SU-DHL-6 (cell line): ENCODE results near the gene WDR86.

Experiments used
- H2AFZ ChIP-seq: fragments of 200-600 bp; sonication (generic); 2 replicates; pipeline ENCODE4 v1.6.1; 2014; ENCODE audit warnings: low read depth, mild to moderate bottlenecking, moderate library complexity, mixed read lengths, antibody characterized with exemption, low read length; ENCODE audit not compliant: severe bottlenecking
- H3F3A ChIP-seq: fragments of 200-600 bp; shearing (Covaris generic); 2 replicates; pipeline ENCODE4 v1.6.0; 2016; ENCODE audit warnings: antibody characterized with exemption, mild to moderate bottlenecking; ENCODE audit not compliant: insufficient read depth
- H3K27ac ChIP-seq: fragments of 200-600 bp; sonication (generic); 2 replicates; pipeline ENCODE4 v1.5.1; 2016; ENCODE audit warnings: low read depth, mild to moderate bottlenecking, low read length, moderate library complexity, mixed read lengths
- H3K27me3 ChIP-seq: fragments of 200-600 bp; sonication (generic), shearing (Covaris generic); 2 replicates; pipeline ENCODE4 v1.6.0; 2014; ENCODE audit warnings: mild to moderate bottlenecking, low read length
- H3K36me3 ChIP-seq: fragments of 200-600 bp; sonication (generic); 2 replicates; pipeline ENCODE4 v1.6.1; 2014; ENCODE audit warnings: mild to moderate bottlenecking, low read length, mixed read lengths
- H3K4me2 ChIP-seq: fragments of 300-600, 200-600 bp; shearing (Covaris generic), sonication (generic); 2 replicates; pipeline ENCODE4 v1.6.0; 2014; ENCODE audit warnings: low read length, low read depth, mild to moderate bottlenecking; ENCODE audit not compliant: poor library complexity, severe bottlenecking
- H3K4me3 ChIP-seq: fragments of 200-600 bp; sonication (generic); 2 replicates; pipeline ENCODE4 v1.5.1; 2014; ENCODE audit warnings: antibody characterized with exemption, low read length, mild to moderate bottlenecking, mixed read lengths; ENCODE audit not compliant: insufficient read depth, poor library complexity, severe bottlenecking
- H3K79me2 ChIP-seq: fragments of 200-600 bp; sonication (generic); 2 replicates; pipeline ENCODE4 v1.6.1; 2014; ENCODE audit warnings: mild to moderate bottlenecking, low read length, moderate library complexity; ENCODE audit not compliant: insufficient read depth
- H3K9ac ChIP-seq: fragments of 200-600 bp; sonication (generic); 2 replicates; pipeline ENCODE4 v1.7.0; 2014; ENCODE audit warnings: mild to moderate bottlenecking, low read length
- H3K9me2 ChIP-seq: fragments of 200-600 bp; sonication (generic); replicated peaks from 2 replicates; pipeline ENCODE4 v1.6.1; 2014; ENCODE audit warnings: low read length; ENCODE audit not compliant: insufficient read depth
- H3K9me3 ChIP-seq: fragments of 200-600 bp; sonication (generic); 2 replicates; pipeline ENCODE4 v1.6.1; 2014; ENCODE audit warnings: low read length, mixed read lengths; ENCODE audit not compliant: insufficient read depth
- H4K20me1 ChIP-seq: fragments of 200-600 bp; sonication (generic); 2 replicates; pipeline ENCODE4 v1.6.1; 2014; ENCODE audit warnings: low read depth, mild to moderate bottlenecking, antibody characterized with exemption, low read length, moderate library complexity, mixed read lengths
- EZH2phosphoT487 ChIP-seq: fragments of 200-600 bp; sonication (generic), shearing (Covaris generic); conservative IDR thresholded peaks from 2 replicates; pipeline ENCODE4 v1.6.1; 2018; ENCODE audit warnings: mild to moderate bottlenecking, antibody characterized with exemption, low read length, moderate library complexity, mixed read lengths
- TF ChIP-seq, protein P1 (sequence below): fragments of 200-600 bp; sonication (generic); IDR thresholded peaks from one replicate; pipeline ENCODE4 v1.5.1; 2017; ENCODE audit warnings: antibody characterized with exemption, mild to moderate bottlenecking, low read length, moderate library complexity; ENCODE audit not compliant: insufficient read depth, poor library complexity, severe bottlenecking

Gene WDR86

DNA sequence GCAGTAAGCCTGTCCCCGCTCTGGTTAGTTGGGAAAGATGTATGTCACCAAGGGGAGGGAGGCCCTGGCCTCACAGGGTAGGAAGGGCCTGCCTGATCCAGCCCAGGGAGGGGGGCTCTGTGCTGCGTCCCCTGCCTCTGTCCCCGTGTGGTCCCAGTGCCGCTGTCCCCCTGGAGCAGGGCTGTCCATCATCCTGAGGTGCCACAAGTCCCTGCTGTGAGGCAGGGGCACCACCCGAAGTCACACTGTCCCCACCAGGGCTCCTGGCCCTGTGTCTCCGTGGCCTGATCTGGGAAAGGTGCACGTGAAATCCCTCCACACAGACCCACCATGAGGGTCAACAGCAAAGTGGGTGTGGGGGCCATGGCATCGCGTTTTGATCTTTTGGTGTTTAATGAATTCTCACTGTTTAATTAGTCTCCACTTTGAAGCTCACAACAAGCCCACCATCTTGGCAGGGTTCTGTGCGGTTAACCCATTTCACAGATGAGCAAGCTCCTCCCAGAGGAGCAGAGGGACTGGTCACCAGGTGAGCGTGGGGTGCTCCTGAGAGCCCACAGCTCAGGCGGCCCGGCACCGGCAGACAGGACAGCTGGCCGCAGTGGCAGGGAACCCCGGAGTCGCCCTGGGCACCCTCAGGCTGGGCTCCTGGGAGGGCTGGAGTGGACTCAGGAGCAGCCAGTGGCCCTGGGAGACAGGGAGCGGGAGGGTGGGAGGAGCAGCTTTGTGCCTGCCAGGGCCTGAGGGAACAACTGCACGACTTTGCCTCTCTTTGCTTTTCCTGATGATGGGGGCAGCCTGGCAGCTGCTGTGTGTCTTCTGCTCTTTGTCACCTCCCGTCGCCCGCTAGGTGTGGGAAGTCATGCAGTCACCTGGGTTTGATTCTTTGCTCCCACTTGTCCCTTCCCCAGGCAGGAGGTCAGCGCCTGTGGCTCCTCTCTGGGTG lies 42.1 kb upstream of the WDR86 start:
- H3K4me3 ChIP-seq = no peak overlapping the region
- no peaks in the 10 kb centered on the region for H3K79me2 ChIP-seq
- H3K27me3 ChIP-seq = no peaks in the 10 kb centered on the region
- no peak overlapping the region for H3K4me2 ChIP-seq
- no peak for TF ChIP-seq EZH2phosphoT487
- TF ChIP-seq, protein P1, sequence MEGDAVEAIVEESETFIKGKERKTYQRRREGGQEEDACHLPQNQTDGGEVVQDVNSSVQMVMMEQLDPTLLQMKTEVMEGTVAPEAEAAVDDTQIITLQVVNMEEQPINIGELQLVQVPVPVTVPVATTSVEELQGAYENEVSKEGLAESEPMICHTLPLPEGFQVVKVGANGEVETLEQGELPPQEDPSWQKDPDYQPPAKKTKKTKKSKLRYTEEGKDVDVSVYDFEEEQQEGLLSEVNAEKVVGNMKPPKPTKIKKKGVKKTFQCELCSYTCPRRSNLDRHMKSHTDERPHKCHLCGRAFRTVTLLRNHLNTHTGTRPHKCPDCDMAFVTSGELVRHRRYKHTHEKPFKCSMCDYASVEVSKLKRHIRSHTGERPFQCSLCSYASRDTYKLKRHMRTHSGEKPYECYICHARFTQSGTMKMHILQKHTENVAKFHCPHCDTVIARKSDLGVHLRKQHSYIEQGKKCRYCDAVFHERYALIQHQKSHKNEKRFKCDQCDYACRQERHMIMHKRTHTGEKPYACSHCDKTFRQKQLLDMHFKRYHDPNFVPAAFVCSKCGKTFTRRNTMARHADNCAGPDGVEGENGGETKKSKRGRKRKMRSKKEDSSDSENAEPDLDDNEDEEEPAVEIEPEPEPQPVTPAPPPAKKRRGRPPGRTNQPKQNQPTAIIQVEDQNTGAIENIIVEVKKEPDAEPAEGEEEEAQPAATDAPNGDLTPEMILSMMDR = no peak
- H3F3A ChIP-seq = no peaks in the 10 kb centered on the region
- H3K27ac ChIP-seq = no peak overlapping the region
- no peak overlapping the region for H3K9ac ChIP-seq
- H4K20me1 ChIP-seq = no peaks in the 10 kb centered on the region
- no peaks in the 10 kb centered on the region for H3K9me2 ChIP-seq
- no peaks in the 10 kb centered on the region for H3K36me3 ChIP-seq
- no peaks in the 10 kb centered on the region for H3K9me3 ChIP-seq
- no peak overlapping the region for H2AFZ ChIP-seq

DNA sequence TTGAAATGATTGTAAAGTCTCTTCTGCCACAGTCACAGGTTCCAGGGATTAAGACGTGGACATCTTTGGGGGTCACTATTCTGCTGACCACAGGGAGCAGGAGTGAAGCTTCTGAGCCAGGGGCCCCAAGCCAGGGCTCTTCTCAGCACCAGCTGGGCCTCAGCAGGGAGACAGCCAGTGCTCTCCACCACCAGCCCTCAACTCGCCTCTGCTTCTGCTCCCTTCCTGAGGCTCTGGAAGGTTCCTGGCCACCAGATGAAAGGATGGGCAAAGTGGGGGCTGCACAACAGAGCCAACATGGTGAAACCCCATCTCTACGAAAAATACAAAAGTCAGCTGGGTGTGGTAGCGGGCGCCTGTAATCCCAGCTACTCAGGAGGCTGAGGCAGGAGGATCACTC lies 41.3 kb upstream of the WDR86 start:
- no peaks in the 10 kb centered on the region for H3K9me2 ChIP-seq
- H3K4me3 ChIP-seq = no peak overlapping the region
- no peak overlapping the region for H2AFZ ChIP-seq
- H3K9ac ChIP-seq = no peak overlapping the region
- no peaks in the 10 kb centered on the region for H3K36me3 ChIP-seq
- H3K27ac ChIP-seq = no peak overlapping the region
- no peaks in the 10 kb centered on the region for H3K79me2 ChIP-seq
- no peak overlapping the region for H3K4me2 ChIP-seq
- H4K20me1 ChIP-seq = no peaks in the 10 kb centered on the region
- H3K27me3 ChIP-seq = no peaks in the 10 kb centered on the region
- H3F3A ChIP-seq = no peaks in the 10 kb centered on the region
- no peaks in the 10 kb centered on the region for H3K9me3 ChIP-seq
- TF ChIP-seq, protein P1 = no peak
- no peak for TF ChIP-seq EZH2phosphoT487

DNA sequence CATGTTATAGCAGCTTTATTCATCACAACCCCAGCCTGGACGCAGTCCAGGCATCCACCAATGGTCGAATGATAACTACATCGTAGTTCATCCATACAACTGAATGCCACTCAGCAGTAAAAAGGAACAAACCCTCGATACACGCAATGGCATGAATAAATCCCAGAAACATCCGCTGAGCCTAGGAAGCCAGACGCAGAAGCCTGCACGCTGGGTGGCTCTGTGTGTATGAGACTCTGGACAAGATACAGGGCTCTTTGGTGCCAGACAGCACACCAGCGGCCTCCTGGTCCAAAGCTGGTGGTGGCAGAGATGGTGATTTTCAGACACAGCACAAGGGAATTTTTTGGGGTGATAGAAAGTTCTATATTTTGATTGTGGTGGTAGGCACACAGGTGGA lies 40.2 kb upstream of the WDR86 start:
- Histone ChIP-seq H3K9me2 (no peaks in the 10 kb centered on the region), H3K9ac (no peak overlapping the region), H4K20me1 (no peaks in the 10 kb centered on the region), H2AFZ (no peak overlapping the region), H3K27me3 (no peaks in the 10 kb centered on the region), H3F3A (no peaks in the 10 kb centered on the region), H3K4me2 (no peak overlapping the region), H3K27ac (no peak overlapping the region), H3K36me3 (no peaks in the 10 kb centered on the region), H3K9me3 (no peaks in the 10 kb centered on the region), H3K4me3 (no peak overlapping the region), H3K79me2 (no peaks in the 10 kb centered on the region)
- TF ChIP-seq EZH2phosphoT487 = no peak
- TF ChIP-seq, protein P1 = no peak
